ENCODE results near the gene LEF1.

The LEF1 gene

DNA sequence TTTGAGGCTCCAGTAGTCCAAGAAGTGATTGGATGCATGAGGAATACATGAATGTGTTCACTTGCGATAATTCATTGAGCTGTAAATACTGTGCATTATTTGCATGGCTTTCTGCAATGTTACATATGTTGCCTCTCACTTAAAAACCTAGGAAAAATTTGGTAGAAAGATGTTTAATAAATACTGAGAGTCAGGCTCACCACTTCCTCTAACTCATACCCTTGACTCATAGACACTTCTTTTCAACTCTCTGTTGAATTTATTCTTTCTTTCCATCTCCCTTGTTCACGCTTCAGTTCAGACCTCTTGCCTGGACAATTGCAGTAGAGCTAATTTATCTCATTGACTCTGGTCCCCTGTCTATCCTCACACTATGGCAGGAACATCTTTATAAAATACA is 35.8 kb upstream of the LEF1 start:
- no peak overlapping the region for H3K4me2 ChIP-seq
- no peak overlapping the region for H3K4me3 ChIP-seq (IDR thresholded peaks at IDR 0.05; ENCODE audit: insufficient read depth, low read depth, low read length)
- TF ChIP-seq CTCF (conservative IDR thresholded peaks at IDR 0.05; ENCODE audit: low read depth, low read length): no peak
- no peak overlapping the region for H3K9ac ChIP-seq
- H4K20me1 ChIP-seq (ENCODE audit: insufficient read depth): no peaks in the 10 kb centered on the region
- H3K27me3 ChIP-seq (ENCODE audit: insufficient read depth, low read depth): no peaks in the 10 kb centered on the region
- peaks cover 2% of the 10 kb centered on the region for H3K4me1 ChIP-seq (ENCODE audit: low read depth, poor library complexity, severe bottlenecking)
- no peaks in the 10 kb centered on the region for H3K36me3 ChIP-seq (ENCODE audit: insufficient read depth)
- no peaks in the 10 kb centered on the region for H3K79me2 ChIP-seq (ENCODE audit: insufficient read depth, low read depth)
- no peak overlapping the region for H3K27ac ChIP-seq
- H2AFZ ChIP-seq (ENCODE audit: low read depth): no peak overlapping the region

DNA sequence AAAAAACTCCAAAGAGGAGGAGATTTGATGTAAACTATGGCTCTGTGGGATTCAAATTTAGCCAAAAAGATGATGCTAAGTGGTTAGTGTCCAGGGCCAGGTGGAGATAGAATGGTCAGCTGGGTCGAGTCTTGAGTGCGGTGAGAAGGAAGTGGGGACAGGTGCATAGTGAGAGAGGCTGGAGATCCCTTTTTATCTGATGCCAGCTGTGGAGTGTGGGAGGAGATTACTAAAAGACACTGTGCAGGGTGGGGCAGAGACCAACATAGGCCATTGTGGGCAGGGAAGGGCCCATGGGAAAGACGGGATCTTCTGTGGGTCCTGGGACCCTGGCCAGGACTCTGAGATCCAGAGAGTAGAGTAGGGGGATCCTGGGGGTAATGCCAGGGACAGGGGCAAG is 34.6 kb upstream of the LEF1 start:
- Histone ChIP-seq H3K79me2 (ENCODE audit: insufficient read depth, low read depth) (no peaks in the 10 kb centered on the region), H3K4me1 (ENCODE audit: low read depth, poor library complexity, severe bottlenecking) (peaks cover 2% of the 10 kb centered on the region), H4K20me1 (ENCODE audit: insufficient read depth) (no peaks in the 10 kb centered on the region), H3K27me3 (ENCODE audit: insufficient read depth, low read depth) (no peaks in the 10 kb centered on the region), H3K27ac (no peak overlapping the region), H3K9ac (no peak overlapping the region), H2AFZ (ENCODE audit: low read depth) (no peak overlapping the region), H3K4me2 (no peak overlapping the region), H3K36me3 (ENCODE audit: insufficient read depth) (no peaks in the 10 kb centered on the region), H3K4me3 (IDR thresholded peaks at IDR 0.05; ENCODE audit: insufficient read depth, low read depth, low read length) (no peak overlapping the region)
- no peak for TF ChIP-seq CTCF (conservative IDR thresholded peaks at IDR 0.05; ENCODE audit: low read depth, low read length)

GRCh38 chr4:108201774-108202173 is 33.0 kb upstream of the LEF1 start:
- H3K4me1 ChIP-seq (ENCODE audit: low read depth, poor library complexity, severe bottlenecking): peaks cover 2% of the 10 kb centered on the region
- no peaks in the 10 kb centered on the region for H4K20me1 ChIP-seq (ENCODE audit: insufficient read depth)
- H3K9ac ChIP-seq: no peak overlapping the region
- H3K4me3 ChIP-seq (IDR thresholded peaks at IDR 0.05; ENCODE audit: insufficient read depth, low read depth, low read length): no peak overlapping the region
- H3K27me3 ChIP-seq (ENCODE audit: insufficient read depth, low read depth): no peaks in the 10 kb centered on the region
- H3K27ac ChIP-seq: no peak overlapping the region
- no peaks in the 10 kb centered on the region for H3K36me3 ChIP-seq (ENCODE audit: insufficient read depth)
- H3K4me2 ChIP-seq: no peak overlapping the region
- H3K79me2 ChIP-seq (ENCODE audit: insufficient read depth, low read depth): no peaks in the 10 kb centered on the region
- no peak overlapping the region for H2AFZ ChIP-seq (ENCODE audit: low read depth)
- TF ChIP-seq CTCF (conservative IDR thresholded peaks at IDR 0.05; ENCODE audit: low read depth, low read length): no peak

GRCh38 chr4:108199881-108200280 is 31.1 kb upstream of the LEF1 start:
- Histone ChIP-seq H3K79me2 (ENCODE audit: insufficient read depth, low read depth) (no peaks in the 10 kb centered on the region), H3K36me3 (ENCODE audit: insufficient read depth) (no peaks in the 10 kb centered on the region), H3K4me3 (IDR thresholded peaks at IDR 0.05; ENCODE audit: insufficient read depth, low read depth, low read length) (no peak overlapping the region), H3K27me3 (ENCODE audit: insufficient read depth, low read depth) (no peaks in the 10 kb centered on the region), H3K4me1 (ENCODE audit: low read depth, poor library complexity, severe bottlenecking) (peaks cover 2% of the 10 kb centered on the region), H4K20me1 (ENCODE audit: insufficient read depth) (no peaks in the 10 kb centered on the region), H2AFZ (ENCODE audit: low read depth) (no peak overlapping the region), H3K9ac (no peak overlapping the region), H3K4me2 (no peak overlapping the region), H3K27ac (no peak overlapping the region)
- TF ChIP-seq CTCF (conservative IDR thresholded peaks at IDR 0.05; ENCODE audit: low read depth, low read length): no peak

Data from KMS-11 (cell line).